Suprapubic skin (tissue), 4 donors: ENCODE measurements around the gene SLC4A1.

Experiments
- CTCF ChIP-seq, 2 donors: fragments of 200-600 bp in 1 of 2; fragments of 450-650 bp in 1 of 2; sonication (generic) in 1 of 2; IDR thresholded peaks; one replicate each; pipeline ENCODE4 v1.5.1; 2016 to 2019; ENCODE audit warnings: antibody characterized with exemption in 2 of 2, mild to moderate bottlenecking in 1 of 2, moderate library complexity in 1 of 2
- POLR2A ChIP-seq, 2 donors: fragments of 450-650 bp; IDR thresholded peaks; one replicate each; pipeline ENCODE4 v1.6.1; 2017; ENCODE audit warnings: antibody characterized with exemption in 2 of 2, mild to moderate bottlenecking in 2 of 2, moderate library complexity in 2 of 2
- POLR2AphosphoS5 ChIP-seq, 3 donors: sonication (generic); formaldehyde crosslinking; IDR thresholded peaks; one replicate each; pipeline ENCODE4 v1.6.1; 2017; ENCODE audit warnings: antibody characterized with exemption in 3 of 3

GRCh38 chr17:44233582-44233981 lies 34.4 kb downstream of the SLC4A1 start:
- no peak for TF ChIP-seq CTCF (IDR thresholded peaks at IDR 0.05)
- no peak for TF ChIP-seq POLR2A (IDR thresholded peaks at IDR 0.05)
- TF ChIP-seq POLR2AphosphoS5 (IDR thresholded peaks at IDR 0.05) = no peak
